IPS DF 19.7 (cell line): ENCODE results near the gene CPNE4.
"Not testable (repeated sequence)": the region's sequence is repeated elsewhere in the genome, so short reads cannot be mapped to it uniquely, and the experiment has no call there.

Experiments used
- DNase-seq: peaks from one replicate; pipeline ENCODE4 v3.0.0-alpha.2; 2013; ENCODE audit warnings: low read depth, low spot score

The CPNE4 gene

DNA sequence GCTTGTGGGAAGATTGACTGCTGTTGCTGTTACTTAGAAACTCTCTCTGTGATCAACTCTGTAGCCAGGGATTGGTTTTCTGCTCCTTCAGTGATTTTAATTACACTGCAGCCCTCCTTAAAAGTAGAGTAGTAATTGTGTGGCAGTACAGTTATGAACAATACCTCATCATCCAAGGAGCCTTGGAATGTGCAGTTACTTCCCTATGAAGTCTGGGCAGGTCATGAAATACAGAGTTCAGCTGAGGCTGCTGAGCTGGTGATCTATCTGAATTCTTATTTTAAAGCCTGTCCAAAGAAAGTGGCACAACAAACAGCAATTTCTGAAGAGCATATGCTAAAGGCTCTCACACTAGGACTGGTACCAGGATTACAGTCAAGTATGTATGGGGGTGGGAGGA is 494.7 kb downstream of the CPNE4 start:
- DNase-seq, result no peak

- no peak for DNase-seq
Observed at GRCh38 chr3:131538968-131539367, 495.8 kb downstream of the CPNE4 start.

- DNase-seq, result no peak
Observed at GRCh38 chr3:131537531-131537930, 497.3 kb downstream of the CPNE4 start.

- DNase-seq, result no peak
Observed at GRCh38 chr3:131535596-131535995, 499.2 kb downstream of the CPNE4 start.

- no peak for DNase-seq
Observed at GRCh38 chr3:131535131-131535530, 499.7 kb downstream of the CPNE4 start.

DNA sequence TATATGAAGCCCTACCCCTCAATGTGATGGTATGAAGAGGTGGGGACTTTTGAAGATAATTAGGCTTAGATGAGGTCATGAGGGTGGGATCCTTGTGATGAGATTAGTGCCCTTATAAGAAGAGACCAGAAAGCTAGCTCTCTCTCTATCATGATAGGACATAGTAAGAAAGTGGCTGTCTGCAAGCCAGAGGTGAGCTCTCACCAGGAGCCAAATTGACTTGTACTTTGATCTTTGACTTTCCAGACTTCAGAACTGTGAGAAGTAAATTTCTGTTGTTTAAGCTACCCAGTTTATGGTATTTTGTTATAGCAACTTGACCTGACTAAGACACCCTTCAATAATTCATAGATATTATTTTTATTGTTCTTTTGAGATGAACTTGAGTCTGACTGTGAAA is 502.2 kb downstream of the CPNE4 start:
- DNase-seq, result no peak

DNA sequence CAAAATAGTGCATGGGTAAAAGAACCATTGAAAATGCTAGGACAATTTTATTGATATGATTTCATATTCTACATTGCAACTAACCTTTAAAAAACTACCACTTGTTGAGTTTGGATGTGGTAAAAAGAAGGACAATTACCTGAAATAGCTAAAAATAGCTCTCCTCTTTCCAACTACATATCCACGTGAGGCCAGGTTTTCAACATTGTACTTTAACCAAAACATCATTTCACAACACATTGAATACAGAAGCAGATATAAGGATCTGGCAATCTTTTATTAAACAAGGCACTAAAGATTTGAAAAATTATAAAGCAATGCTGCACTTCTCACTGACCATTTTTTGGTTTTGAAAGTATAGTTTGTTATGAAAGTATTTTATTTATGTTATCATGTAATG is 504.0 kb downstream of the CPNE4 start:
- no peak for DNase-seq

- DNase-seq, result no peak
Observed at GRCh38 chr3:131530388-131530787, 504.4 kb downstream of the CPNE4 start.

GRCh38 chr3:131526801-131527347 is 507.9 kb downstream of the CPNE4 start:
- DNase-seq, result peak; percentile 38

DNA sequence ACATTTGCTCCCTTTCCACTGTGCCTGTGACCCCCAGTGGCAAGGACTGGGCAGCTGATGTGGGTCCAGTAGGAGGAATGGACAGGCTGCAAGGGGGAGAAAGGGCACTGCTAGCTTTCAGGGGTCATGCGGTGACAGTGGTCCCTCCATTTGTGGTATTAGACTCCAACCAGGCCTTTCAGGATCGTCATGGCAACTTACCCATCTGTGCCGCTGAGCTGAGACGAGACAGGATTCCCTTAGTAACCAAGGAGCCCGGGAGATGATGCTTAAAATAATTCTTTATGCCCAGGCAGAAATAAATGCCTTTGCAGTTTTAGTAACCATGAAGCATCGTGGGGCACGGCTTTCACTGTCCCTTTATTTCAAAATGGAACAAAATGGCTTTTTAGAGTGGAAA is 516.1 kb downstream of the CPNE4 start:
- no peak for DNase-seq

GRCh38 chr3:131505421-131505820 is 529.4 kb downstream of the CPNE4 start:
- no peak for DNase-seq

DNA sequence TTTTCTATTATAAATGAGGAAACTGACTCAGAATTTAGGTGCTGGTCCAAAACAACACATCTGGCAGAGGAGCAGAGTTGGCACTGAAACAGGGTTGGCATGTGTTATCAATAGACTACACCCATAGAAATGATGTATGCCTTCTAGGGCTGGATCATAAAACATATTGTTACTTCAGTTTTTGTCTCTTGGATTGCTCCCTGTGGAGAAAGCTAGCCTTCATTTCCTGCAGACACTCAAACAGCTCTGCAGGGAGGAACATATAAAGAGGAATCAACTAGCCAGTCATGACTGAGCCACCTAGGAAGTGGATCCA is 531.5 kb downstream of the CPNE4 start:
- DNase-seq, result no peak

DNA sequence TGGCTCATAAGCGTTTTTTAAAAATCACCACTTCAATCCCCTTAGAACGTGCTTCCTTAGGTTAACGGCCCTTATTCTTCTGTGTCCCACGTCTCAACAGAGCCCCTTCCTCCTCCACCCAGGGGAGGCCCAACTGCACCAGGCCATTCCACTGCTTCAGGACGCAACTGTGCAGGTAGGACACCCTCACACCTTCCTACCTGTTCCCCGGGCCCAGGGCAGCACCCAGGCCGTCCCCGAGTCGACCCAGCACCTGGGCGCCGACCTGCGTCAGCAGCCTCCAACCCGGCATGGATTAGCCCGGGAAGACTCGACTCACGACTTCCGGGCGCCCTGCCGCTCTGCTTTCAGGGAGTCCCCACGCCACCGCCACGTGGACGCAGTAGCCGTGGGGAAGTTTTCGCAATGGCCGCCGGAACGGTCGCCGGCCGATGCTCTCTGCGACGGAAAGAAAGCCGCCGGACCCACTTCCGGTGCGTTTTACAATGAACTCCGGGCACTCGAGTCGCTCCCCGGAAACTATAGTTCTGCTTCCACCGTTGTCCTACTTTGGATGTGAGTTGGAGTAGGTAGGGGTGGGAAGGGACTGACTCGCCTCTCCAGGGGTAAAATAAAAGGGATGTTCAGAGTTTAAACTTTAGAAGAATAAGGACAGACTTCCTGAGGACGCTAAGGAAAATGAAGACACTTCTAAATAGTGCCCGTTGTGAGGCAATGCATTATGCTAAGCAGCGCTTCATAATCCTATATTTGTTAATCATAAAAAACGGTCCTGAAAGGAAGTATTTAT is 532.1 kb downstream of the CPNE4 start, which contains the start of gene MRPL3:
Gene MRPL3, minus strand, starts transcription at position 442 of the 790 bp plus-strand sequence. Its CDS starts 150 bp downstream, at position 292.
- DNase-seq, result peak; percentile 69

DNA sequence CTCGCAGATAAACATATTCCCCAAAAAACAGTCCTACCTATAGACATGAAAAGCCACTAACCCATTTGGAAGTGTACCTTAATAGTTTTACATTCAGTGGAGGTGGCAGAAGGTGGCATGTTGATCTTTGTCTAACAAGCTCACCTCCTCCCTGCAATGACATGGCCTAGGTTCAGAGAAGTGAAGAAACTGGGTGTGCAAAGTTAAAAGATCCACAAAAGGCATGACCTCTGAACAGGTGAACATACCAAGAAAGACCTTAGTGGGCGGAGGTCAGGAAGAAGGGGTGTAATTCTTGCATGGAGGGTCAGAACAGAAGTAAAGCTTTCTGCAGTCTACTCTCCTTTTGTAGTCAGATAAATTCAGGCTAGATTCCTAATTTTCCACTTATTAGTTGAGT is 532.9 kb downstream of the CPNE4 start:
- DNase-seq, result no peak

DNA sequence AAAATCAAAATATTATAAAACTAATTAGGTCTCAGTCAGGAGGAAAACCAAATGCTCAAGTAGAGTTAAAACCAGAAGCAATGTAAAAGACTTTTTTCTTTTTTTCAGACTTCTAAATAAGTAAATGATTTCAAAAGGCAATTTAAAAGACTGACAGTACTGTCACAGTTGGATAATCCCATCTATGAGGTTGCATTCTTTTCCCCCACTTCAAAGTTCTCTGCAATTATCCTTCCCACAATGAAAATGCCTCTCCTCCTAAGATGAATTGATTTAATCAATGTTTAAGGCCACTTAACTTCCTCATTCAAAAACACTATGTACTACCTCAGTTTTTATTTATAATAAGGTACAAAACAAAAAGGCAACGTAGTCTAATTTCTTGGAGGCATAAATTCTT is 540.1 kb downstream of the CPNE4 start:
- DNase-seq, result no peak

DNA sequence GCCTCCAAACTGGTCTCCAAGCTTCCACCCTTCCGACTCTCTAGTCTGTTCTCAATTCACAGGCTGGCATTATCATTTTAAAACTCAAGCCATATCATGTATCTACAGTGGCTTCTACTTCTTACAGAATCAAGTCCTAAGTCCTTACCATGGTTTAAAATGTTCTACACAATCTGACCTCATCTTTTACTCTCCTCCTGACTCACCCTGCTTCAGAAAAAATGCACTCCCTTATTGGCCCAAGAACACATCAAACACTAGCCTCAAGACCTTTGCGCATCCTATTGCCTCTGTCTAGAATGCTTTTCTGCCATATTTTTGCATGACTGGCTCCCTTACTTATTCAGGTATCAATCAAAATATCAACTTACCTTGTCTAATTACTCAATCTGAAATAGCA is 543.0 kb downstream of the CPNE4 start:
- no peak for DNase-seq

DNA sequence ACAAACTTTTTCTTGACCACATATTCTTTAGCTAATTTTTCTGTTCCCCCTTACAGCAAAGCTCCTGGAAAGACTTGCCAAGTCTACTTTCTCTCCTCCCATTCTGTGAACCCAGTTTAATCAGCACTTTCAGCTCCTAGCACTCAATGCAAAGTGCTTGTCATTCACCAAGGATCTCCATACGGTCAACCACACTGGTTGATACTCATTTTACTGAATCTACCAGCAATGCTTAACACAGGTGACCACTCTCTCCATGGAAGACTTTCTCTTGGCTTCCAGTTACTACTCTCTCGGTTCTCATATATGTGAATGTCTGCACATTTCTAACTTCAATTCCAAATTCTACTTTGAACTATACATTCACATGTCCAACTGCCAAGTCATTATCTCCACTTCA is 543.7 kb downstream of the CPNE4 start:
- DNase-seq, result no peak

GRCh38 chr3:131486545-131486944 is 548.3 kb downstream of the CPNE4 start:
- DNase-seq, result not testable (repeated sequence)

- no peak for DNase-seq
Observed at GRCh38 chr3:131485119-131485518, 549.7 kb downstream of the CPNE4 start.

GRCh38 chr3:131484496-131485111 is 550.2 kb downstream of the CPNE4 start:
- no peak for DNase-seq
